DLD1 (cell line): Measurements from ENCODE around the gene SPRING1.

Experiments
- in situ Hi-C: cut with HindIII; loops from 2 replicates; pipeline ENCODE4 v1.10.0; 2017; ENCODE audit warnings: low sequenced_read_pairs

The SPRING1 gene

GRCh38 chr12:116709768-116710167 is 28.1 kb downstream of the SPRING1 start:
- in situ Hi-C loops: no loop called here

GRCh38 chr12:116708826-116709756 is 28.8 kb downstream of the SPRING1 start:
- in situ Hi-C loops: no loop called here

- in situ Hi-C loops: no loop called here
Measured at GRCh38 chr12:116707751-116708150, 30.1 kb downstream of the SPRING1 start.

- in situ Hi-C loops: no loop called here
Measured at GRCh38 chr12:116703214-116703795, 34.6 kb downstream of the SPRING1 start.

- in situ Hi-C loops: no loop called here
Measured at GRCh38 chr12:116701432-116701831, 36.4 kb downstream of the SPRING1 start.

- in situ Hi-C loops: no loop called here
Measured at GRCh38 chr12:116700066-116700465, 37.8 kb downstream of the SPRING1 start.

- in situ Hi-C loops: no loop called here
Measured at GRCh38 chr12:116698554-116699075, 39.3 kb downstream of the SPRING1 start.

GRCh38 chr12:116698116-116698515 is 39.8 kb downstream of the SPRING1 start:
- in situ Hi-C loops: no loop called here

GRCh38 chr12:116697716-116698115 is 40.2 kb downstream of the SPRING1 start:
- in situ Hi-C loops: no loop called here

GRCh38 chr12:116697305-116697704 is 40.6 kb downstream of the SPRING1 start:
- in situ Hi-C loops: no loop called here

GRCh38 chr12:116695464-116695725 is 42.5 kb downstream of the SPRING1 start:
- in situ Hi-C loops: no loop called here

- in situ Hi-C loops: no loop called here
Measured at GRCh38 chr12:116694653-116695463, 43.0 kb downstream of the SPRING1 start.

GRCh38 chr12:116693286-116694227 is 44.3 kb downstream of the SPRING1 start:
- in situ Hi-C loops: no loop called here

GRCh38 chr12:116692605-116693004 is 45.3 kb downstream of the SPRING1 start:
- in situ Hi-C loops: no loop called here

GRCh38 chr12:116691636-116692035 is 46.2 kb downstream of the SPRING1 start:
- in situ Hi-C loops: no loop called here

GRCh38 chr12:116691205-116691604 is 46.7 kb downstream of the SPRING1 start:
- in situ Hi-C loops: no loop called here

- in situ Hi-C loops: no loop called here
Measured at GRCh38 chr12:116689979-116690744, 47.7 kb downstream of the SPRING1 start.

GRCh38 chr12:116689521-116689920 is 48.3 kb downstream of the SPRING1 start:
- in situ Hi-C loops: no loop called here
